ENCODE data around the gene PRELID3B. TPM values are rescaled to one million over a fixed set of nuclear protein-coding genes. Genes with fewer than 3 reads are reported as not detected.
A peak's percentile ranks its signal among the peaks of the same experiment; 100 is the strongest.

The PRELID3B gene
- 49.6 and 76.2 TPM in 2 replicates for total RNA-seq (2014; rRNA removed; shearing (Covaris generic))

DNA sequence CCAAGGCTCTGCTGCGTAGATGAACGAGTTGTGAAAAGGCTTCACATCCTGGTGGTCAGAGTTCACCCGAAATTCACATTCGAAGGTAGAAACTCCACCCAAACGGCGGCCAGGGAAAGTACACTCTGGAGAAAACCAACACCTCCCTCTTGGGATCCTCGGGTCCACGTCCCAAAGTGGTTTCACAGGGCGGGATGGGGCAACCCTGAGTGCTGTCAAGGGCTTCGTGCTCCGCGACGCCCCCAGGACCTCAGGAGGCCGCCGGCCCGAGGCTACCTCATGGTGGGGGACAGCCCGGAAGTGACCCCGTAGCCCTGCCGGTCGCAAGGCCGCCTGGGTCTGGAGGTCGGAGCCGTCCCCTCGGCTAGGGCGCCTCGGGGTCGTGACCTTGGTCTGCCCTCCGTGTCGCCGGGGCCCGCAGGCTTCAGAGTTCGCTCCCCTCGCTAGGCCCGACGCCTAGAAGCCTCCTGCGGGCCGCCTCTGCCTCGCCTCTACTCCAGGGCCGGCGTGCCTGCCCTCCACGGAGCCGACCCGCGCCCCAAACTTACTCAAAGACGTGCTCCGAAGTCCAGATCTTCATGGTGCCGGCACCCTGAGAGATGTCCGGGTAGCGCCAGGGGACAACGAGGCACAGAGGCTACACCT lies at the start of gene PRELID3B:
Gene PRELID3B, minus strand, starts transcription at position 636 of the 645 bp plus-strand sequence. Its CDS starts 56 bp downstream, at position 580.
- DNase-seq (ENCODE audit: low spot score) = no peak
- in situ Hi-C loops (cut with HindIII; ENCODE audit: low sequenced_read_pairs) = no loop called here

- in situ Hi-C loops (cut with HindIII; ENCODE audit: low sequenced_read_pairs) = no loop called here
- peak; percentile 85 for DNase-seq (ENCODE audit: low spot score)
Observed at GRCh38 chr20:59087829-59088433, 45.3 kb upstream of the PRELID3B start.

GRCh38 chr20:59086923-59087322 lies 44.3 kb upstream of the PRELID3B start:
- no peak for DNase-seq (ENCODE audit: low spot score)
- in situ Hi-C loops (cut with HindIII; ENCODE audit: low sequenced_read_pairs) = no loop called here

DNA sequence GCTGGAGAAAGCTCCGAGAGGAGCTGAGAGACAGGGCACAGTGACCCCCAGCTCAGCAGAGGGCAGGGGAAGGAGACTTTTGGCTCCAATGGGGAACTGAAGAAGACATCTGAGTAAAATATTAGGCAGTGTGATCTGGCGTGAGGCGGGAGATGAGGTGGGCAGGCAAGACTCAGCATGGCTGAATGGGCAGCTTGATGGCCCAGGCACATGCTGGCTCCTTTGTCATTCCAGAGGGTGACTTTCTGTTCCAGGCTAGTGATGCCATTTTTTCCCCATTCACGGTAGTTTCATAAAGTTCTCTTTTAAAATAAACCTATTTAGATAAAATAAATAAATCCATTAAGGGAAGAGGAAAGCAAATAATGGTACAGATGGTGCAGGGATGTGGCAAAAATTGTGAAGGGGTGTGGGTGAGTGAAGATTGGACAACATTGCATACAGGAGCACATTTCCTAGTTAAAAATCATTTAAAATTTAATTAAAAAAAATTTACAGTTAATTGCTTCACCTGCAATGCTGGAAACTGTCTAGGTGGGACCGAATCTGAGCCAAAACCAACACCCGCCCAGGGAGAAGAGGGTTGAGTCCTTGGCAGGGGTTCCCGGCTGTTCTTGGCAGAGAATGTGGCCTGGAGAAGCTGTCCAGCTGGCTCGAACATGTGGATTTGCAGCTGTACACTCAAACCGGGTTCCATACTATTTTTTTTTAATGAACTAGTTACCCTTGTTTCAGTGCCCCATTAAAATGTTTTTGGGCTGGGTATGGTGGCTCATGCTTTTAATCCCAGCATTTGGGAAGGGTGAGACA lies 41.7 kb upstream of the PRELID3B start:
- no peak for DNase-seq (ENCODE audit: low spot score)
- in situ Hi-C loops (cut with HindIII; ENCODE audit: low sequenced_read_pairs) = no loop called here

DNA sequence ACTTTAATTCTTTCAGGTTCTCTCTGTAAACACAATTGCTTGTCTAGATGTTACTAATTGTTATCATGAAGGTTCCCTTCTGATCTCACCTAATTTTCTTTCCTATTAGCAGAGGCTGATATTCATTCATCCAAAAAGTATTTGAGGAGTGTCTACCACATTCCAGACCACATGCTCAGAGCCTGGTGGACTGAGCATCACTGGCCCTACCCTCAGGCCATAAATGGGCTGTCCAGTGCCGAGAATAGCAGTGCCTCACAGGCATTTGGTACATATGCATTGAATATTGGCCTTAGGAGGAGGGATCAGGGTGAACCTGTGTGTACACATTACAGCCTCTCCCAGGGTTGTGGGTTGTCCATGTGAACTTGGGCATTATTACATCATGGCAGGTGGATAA lies 40.4 kb upstream of the PRELID3B start:
- in situ Hi-C loops (cut with HindIII; ENCODE audit: low sequenced_read_pairs) = no loop called here

DNA sequence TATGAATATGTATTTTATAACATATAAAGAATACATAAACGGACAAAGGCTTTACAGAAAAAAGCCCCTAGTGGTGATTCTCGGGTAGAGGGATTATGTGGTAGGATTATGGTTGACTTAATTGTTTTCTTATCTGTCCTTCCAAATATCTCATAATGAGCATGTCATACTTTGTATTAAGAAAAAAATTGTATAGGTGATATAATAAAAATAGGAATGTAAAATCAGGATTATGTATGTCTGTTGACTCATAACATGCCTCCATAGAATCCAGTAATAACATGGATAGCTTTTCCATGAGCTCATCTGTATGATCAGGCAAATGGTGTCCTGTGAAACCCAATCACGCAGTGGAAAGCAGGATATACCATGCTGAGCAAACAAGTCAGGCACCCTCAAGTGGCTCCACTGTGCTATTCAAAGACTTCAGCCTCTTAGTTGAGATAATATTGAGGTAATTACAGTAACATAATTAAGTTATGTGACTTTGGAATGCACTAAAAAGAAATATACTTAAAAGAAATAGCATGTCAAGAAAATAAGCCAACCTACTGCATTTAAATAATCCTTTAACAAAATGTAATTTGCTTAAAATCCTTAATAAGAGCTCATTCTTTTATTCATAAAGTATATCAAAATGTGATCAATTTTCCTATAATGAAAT lies 39.6 kb upstream of the PRELID3B start:
- in situ Hi-C loops (cut with HindIII; ENCODE audit: low sequenced_read_pairs) = no loop called here
- DNase-seq (ENCODE audit: low spot score) = no peak

More for the DNA sequence above, 40.4 kb upstream of the PRELID3B start:
- no peak for DNase-seq (ENCODE audit: low spot score)

DNA sequence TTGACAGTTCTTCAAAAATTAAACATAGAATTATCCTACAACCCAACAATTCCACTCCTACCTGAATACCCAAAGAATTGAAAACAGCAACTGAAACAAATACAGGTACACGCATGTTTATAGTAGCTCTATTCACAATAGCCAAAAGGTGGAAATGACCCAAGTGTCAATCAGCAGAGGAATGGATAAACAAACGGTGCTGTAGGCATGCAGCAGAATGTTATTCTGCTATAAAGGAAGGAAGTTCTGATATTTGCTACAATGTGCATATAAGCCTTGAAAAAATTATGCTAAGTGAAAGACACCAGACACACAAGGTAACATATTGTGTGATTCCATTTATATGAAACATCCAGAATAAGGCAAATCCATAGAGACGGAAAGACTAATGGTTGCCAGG lies 38.5 kb upstream of the PRELID3B start:
- in situ Hi-C loops (cut with HindIII; ENCODE audit: low sequenced_read_pairs) = no loop called here
- no peak for DNase-seq (ENCODE audit: low spot score)

GRCh38 chr20:59078231-59078630 lies 35.6 kb upstream of the PRELID3B start:
- in situ Hi-C loops (cut with HindIII; ENCODE audit: low sequenced_read_pairs) = no loop called here
- no peak for DNase-seq (ENCODE audit: low spot score)

DNA sequence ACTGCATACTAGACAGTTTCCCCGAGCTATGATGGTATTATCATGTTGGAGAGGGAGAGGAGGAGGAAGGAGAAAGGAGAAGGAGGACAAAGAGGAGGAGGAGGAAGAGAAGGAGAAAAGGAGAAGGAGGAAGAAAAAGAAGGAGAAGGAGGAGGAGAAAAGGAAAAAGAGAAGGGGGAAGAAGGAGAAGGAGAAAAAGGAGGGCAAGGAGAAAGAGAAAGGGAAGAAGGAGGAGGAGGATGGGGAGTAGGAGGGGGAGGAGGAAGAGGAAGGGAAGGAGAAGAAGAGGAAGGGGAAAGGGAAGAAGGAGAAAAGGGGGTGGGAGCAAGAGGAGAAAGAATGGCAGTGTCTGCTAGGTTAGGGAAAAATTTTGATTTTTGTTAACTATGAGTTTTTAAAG lies 35.1 kb upstream of the PRELID3B start:
- in situ Hi-C loops (cut with HindIII; ENCODE audit: low sequenced_read_pairs) = no loop called here
- no peak for DNase-seq (ENCODE audit: low spot score)

DNA sequence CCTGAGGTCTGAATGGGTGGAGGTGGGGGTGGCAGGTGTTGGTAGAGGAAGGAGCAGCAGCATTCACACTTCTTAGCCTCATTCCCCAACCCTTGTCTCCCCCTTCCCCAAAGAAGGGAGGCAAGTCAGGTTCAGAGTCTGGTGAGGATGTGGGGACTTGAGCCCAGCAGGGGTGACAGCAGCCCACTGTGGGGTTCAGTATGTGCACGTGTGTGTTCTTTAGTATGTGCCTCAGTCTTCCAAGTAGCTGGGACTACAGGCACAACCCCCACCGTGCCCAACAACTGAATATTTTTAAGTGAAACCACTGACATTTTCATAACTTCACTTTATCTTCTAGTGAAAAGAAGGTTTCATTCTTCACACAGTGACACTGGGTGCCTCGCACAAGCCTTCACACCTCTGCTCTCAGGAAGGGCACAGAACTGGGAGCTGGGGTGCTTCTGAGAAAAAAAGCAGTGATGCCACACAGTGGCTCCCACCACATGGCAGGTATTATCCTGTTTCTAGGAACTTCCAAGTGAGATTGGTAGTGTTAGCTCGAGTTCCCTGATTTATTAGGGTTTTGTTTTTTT lies 33.4 kb upstream of the PRELID3B start:
- in situ Hi-C loops (cut with HindIII; ENCODE audit: low sequenced_read_pairs) = no loop called here
- DNase-seq (ENCODE audit: low spot score) = no peak

DNA sequence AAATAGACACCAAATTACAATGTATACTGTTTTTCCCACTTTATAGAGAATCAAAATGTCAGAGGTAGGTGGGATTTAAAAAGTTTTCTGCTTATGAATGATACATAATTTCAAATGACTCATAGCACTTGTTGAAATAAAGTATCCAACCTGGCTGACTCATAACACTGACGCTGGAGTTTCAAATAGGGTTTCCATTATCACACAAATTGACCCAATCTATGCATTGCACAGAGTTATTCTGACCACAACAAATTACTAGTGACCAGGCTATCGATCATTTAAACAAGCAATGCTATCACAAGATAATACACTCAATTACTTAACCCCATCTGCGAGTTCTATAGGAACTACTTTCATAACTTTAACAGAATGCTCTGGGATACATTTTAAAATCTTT lies 31.9 kb upstream of the PRELID3B start:
- DNase-seq (ENCODE audit: low spot score) = no peak
- in situ Hi-C loops (cut with HindIII; ENCODE audit: low sequenced_read_pairs) = no loop called here

GRCh38 chr20:59073582-59073981 lies 31.0 kb upstream of the PRELID3B start:
- in situ Hi-C loops (cut with HindIII; ENCODE audit: low sequenced_read_pairs) = no loop called here
- DNase-seq (ENCODE audit: low spot score) = no peak

GRCh38 chr20:59071216-59071615 lies 28.6 kb upstream of the PRELID3B start:
- no peak for DNase-seq (ENCODE audit: low spot score)
- in situ Hi-C loops (cut with HindIII; ENCODE audit: low sequenced_read_pairs) = no loop called here

- in situ Hi-C loops (cut with HindIII; ENCODE audit: low sequenced_read_pairs) = no loop called here
- DNase-seq (ENCODE audit: low spot score) = no peak
Observed at GRCh38 chr20:59069026-59069425, 26.4 kb upstream of the PRELID3B start.

DNA sequence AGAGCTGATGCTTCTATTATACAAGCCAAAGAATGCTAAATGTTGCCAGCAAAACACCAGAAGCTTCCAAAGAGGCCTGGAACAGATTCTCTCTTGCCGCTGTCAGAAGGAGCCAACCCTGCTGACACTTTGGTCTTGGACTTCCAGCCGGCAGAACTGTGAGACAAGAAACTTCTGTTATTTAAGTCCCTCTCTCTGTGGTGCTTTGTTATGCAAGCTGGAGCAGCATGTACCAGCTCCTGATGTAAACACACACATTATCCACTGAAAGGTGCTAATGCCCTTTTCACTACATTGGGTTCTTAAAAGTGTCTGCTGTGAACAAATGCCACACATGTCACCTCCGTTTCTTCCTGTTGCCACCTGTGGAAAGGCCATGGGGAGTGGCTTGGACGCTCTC lies 25.9 kb upstream of the PRELID3B start:
- in situ Hi-C loops (cut with HindIII; ENCODE audit: low sequenced_read_pairs) = no loop called here
- DNase-seq (ENCODE audit: low spot score) = no peak

DNA sequence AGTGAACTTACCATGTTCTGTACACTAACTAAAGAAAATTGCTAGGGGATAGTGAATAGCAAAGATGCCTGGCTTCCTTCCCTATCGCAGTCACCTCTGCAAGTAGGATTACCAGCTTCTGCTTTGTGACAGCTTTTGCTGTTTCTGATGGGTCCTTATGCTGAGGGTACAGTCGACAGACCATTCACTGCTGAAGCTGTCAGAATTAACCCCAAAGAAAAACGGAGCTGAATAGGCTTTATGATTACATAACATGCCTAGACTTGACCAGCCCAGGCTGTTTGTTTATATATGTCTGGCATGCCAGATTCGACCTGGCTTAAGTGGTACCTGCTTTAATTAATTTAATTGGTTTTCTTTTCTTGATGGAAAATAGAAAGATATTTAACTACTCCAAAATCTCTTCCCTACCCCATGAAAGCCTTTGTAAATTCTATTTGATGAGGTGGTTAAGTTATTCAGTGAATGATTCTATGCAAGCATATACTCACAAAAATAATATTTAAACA lies 21.7 kb upstream of the PRELID3B start:
- in situ Hi-C loops (cut with HindIII; ENCODE audit: low sequenced_read_pairs) = no loop called here
- DNase-seq (ENCODE audit: low spot score) = peak; percentile 14

- DNase-seq (ENCODE audit: low spot score) = peak; percentile 54
- in situ Hi-C loops (cut with HindIII; ENCODE audit: low sequenced_read_pairs) = no loop called here
Observed at GRCh38 chr20:59063358-59064213, 21.0 kb upstream of the PRELID3B start.

DNA sequence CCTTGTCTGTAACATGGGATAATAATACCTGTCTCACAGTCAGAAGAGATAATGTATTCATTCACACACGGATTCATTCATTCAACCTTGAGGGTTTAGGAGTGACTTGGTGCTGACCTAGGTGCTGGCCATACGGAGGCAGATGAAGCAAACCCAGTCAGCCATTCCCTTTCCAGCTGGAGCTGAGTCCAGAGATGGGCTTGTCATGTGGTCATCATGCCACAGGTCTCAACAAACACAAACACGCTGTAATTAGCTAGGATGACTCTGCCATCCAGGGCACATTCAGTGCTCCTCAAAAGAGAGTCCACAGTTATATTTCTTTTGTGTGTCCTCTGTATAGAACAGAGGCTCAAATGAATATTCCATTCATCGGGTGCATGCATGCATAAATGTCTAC lies 19.5 kb upstream of the PRELID3B start:
- DNase-seq (ENCODE audit: low spot score) = no peak
- in situ Hi-C loops (cut with HindIII; ENCODE audit: low sequenced_read_pairs) = no loop called here
